GM12864 (cell line): ENCODE results near the gene LITAFD.

Experiments
- DNase-seq: peaks from one replicate; pipeline ENCODE4 v3.0.0-alpha.2; 2011; ENCODE audit warnings: low read depth
- H3K4me3 ChIP-seq: 2 replicates; pipeline ENCODE4 v1.5.1; 2011; ENCODE audit warnings: mild to moderate bottlenecking, low read depth, low read length, control low read depth
- CTCF ChIP-seq: IDR thresholded peaks from 2 replicates; pipeline ENCODE4 v1.5.1; 2011; ENCODE audit warnings: low read depth, mild to moderate bottlenecking, moderate library complexity, low read length, control low read depth, inconsistent platforms; ENCODE audit errors: missing control alignments

Gene LITAFD

GRCh38 chr16:8864480-8865110 lies 17.6 kb upstream of the LITAFD start:
- no peak overlapping the region for H3K4me3 ChIP-seq
- TF ChIP-seq CTCF = no peak
- DNase-seq = no peak

- DNase-seq = no peak
- no peak overlapping the region for H3K4me3 ChIP-seq
- no peak for TF ChIP-seq CTCF
Observed at GRCh38 chr16:8865145-8865882, 16.8 kb upstream of the LITAFD start.

GRCh38 chr16:8866118-8866883 lies 15.8 kb upstream of the LITAFD start:
- peak overlapping the region; percentile 93 for H3K4me3 ChIP-seq

GRCh38 chr16:8866884-8867215 lies 15.3 kb upstream of the LITAFD start:
- H3K4me3 ChIP-seq = peak overlapping the region; percentile 93

More at GRCh38 chr16:8866118-8866883, 15.8 kb upstream of the LITAFD start:
- no peak for DNase-seq
- TF ChIP-seq CTCF = no peak

GRCh38 chr16:8867216-8867931 lies 14.8 kb upstream of the LITAFD start:
- no peak for TF ChIP-seq CTCF
- no peak for DNase-seq
- H3K4me3 ChIP-seq = peak overlapping the region; percentile 93

More at GRCh38 chr16:8866884-8867215, 15.3 kb upstream of the LITAFD start:
- no peak for TF ChIP-seq CTCF
- DNase-seq = no peak

- H3K4me3 ChIP-seq = peak overlapping the region; percentile 93
- no peak for DNase-seq
- TF ChIP-seq CTCF = no peak
Observed at GRCh38 chr16:8867932-8868415, 14.2 kb upstream of the LITAFD start.
